Testis (tissue), 5 donors: Measurements from ENCODE around the gene SNX17. TPM values are rescaled to one million over a fixed set of nuclear protein-coding genes. Genes with fewer than 3 reads are reported as not detected.

Experiments used
- DNase-seq: peaks from one replicate; pipeline ENCODE4 v3.0.0-alpha.2; 2019
- H3K27ac ChIP-seq, 2 donors: fragments of 200-600 bp; sonication (generic); one replicate each; pipeline ENCODE4 v1.5.1; 2019
- H3K27me3 ChIP-seq: fragments of 200-600 bp; sonication (generic); one replicate; pipeline ENCODE4 v1.5.1; 2019
- H3K36me3 ChIP-seq: fragments of 200-600 bp; sonication (generic); one replicate; pipeline ENCODE4 v1.5.1; 2017; ENCODE audit warnings: low read depth; ENCODE audit errors: missing control alignments
- H3K4me1 ChIP-seq: fragments of 200-600 bp; sonication (generic); one replicate; pipeline ENCODE4 v1.5.1; 2019
- H3K4me3 ChIP-seq, 2 donors: fragments of 200-600 bp; sonication (generic); one replicate each; pipeline ENCODE4 v1.5.1; 2017 to 2019
- H3K9me3 ChIP-seq: fragments of 200-600 bp; sonication (generic); one replicate; pipeline ENCODE4 v1.5.1; 2017
- POLR2A ChIP-seq: fragments of 450-650 bp; IDR thresholded peaks from one replicate; pipeline ENCODE4 v1.6.1; 2017; ENCODE audit warnings: antibody characterized with exemption, mild to moderate bottlenecking, moderate library complexity
- WGBS, 2 donors: methylation state at CpG; one replicate each; pipeline ENCODE4 v1.1.5; 2018; 5-methylcytosine and 5-hydroxymethylcytosine counted together
- intact Hi-C: fragments of 100-400 bp; cut with DNase I; formaldehyde crosslinking; loops from one replicate; pipeline ENCODE4 v1.15.1; 2023; ENCODE audit warnings: low total_unique reads
- long read RNA-seq, 2 donors: transcript quantifications; one replicate each; lab custom pipeline, GENCODE V29; 2026
- polyA plus RNA-seq: library from polyadenylated mRNA; stranded (reverse); fragments of 350-450 nt; fragmentation: Illumina TruSeq; extraction: RNeasy Lipid Tissue Mini Kit (QIAGEN cat#74804); gene quantifications from one replicate; pipeline ENCODE4 v1.2.3, GENCODE V29; 2014; ENCODE audit warnings: low read depth, low replicate concordance; ENCODE audit not compliant: insufficient read depth
- total RNA-seq, 2 donors: library from RNA; depleted of rRNA; stranded (reverse); fragments of >200 nt; gene quantifications; one replicate each; pipeline ENCODE4 v1.2.3, GENCODE V29; 2016
- TF ChIP-seq, protein P1 (sequence below), 3 experiments: fragments of 450-650 bp in 2 of 3; fragments of 200-600 bp in 1 of 3; sonication (generic) in 1 of 3; IDR thresholded peaks; one replicate each; pipeline ENCODE4 v1.5.1; 2016 to 2019; ENCODE audit warnings: antibody characterized with exemption in 3 of 3, mild to moderate bottlenecking in 2 of 3, moderate library complexity in 1 of 3

Gene SNX17, protein sequence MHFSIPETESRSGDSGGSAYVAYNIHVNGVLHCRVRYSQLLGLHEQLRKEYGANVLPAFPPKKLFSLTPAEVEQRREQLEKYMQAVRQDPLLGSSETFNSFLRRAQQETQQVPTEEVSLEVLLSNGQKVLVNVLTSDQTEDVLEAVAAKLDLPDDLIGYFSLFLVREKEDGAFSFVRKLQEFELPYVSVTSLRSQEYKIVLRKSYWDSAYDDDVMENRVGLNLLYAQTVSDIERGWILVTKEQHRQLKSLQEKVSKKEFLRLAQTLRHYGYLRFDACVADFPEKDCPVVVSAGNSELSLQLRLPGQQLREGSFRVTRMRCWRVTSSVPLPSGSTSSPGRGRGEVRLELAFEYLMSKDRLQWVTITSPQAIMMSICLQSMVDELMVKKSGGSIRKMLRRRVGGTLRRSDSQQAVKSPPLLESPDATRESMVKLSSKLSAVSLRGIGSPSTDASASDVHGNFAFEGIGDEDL
- total RNA-seq (100 to 1,000 TPM in 1 of 2 donors, 10 to 100 TPM in 1; 79.3 to 104 TPM), polyA plus RNA-seq (96.5 TPM)
- long read RNA-seq, donor 1, transcript SNX17-201 (15 exons, 2,044 nt): major isoform, 56 of 77 reads
- long read RNA-seq, donor 1, partial matches to known transcripts: 20 of 77 reads
- long read RNA-seq, donor 1, other reads (novel, unspliced or antisense): 0 of 77 reads
- long read RNA-seq, donor 2, transcript SNX17-201 (15 exons, 2,044 nt): major isoform, 29 of 31 reads
- long read RNA-seq, donor 2, partial matches to known transcripts: 0 of 31 reads
- long read RNA-seq, donor 2, other reads (novel, unspliced or antisense): 0 of 31 reads

DNA sequence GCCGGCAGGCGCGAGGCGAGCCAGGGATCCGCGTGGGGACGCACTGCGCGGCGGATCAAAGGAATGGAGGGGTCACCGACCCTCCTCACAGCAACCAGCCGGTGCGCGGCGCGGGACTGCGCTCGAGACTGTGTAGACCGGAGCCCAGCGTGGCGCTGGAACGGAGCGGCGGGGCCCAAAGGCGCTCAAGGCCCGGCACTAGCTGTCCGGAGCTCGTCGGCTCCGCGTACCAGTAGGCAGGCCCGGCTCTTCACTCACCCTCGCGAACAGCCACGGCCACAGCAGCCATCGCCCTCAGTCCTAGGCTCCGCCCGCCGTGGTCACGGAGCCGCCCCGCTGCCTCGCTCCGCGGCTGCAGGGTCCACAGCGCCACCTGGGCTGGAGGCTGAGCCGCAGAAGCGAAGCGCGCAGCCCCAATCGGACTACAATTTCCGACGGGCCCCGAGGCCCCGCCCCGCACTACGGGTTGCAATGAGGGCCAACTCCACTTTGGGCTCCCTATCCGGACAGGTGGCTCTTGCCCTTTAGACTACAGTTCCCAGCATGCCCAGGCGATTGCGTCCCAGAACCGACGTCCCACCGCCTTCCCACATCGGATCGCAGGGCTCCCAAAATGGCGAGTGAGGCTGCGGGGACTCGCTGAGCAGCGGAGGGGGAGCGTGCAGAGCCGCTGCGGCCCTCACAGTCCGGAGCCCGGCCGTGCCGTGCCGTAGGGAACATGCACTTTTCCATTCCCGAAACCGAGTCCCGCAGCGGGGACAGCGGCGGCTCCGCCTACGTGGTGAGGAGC lies at the start of gene SNX17, which contains the start of gene EIF2B4:
SNX17 (plus strand) TSS at position 591 of the 790 bp plus-strand sequence; CDS start at position 719, 128 bp downstream.
EIF2B4 (minus strand) TSS at position 313 of the 790 bp plus-strand sequence; CDS start at position 289, 24 bp downstream.
- Histone ChIP-seq H3K27me3 (no peaks in the 10 kb centered on the region), H3K9me3 (no peaks in the 10 kb centered on the region), H3K4me1 (peaks cover 23% of the 10 kb centered on the region), H3K27ac (peak within 1 kb of the TSS; percentile 71 to 92), H3K4me3 (peak within 1 kb of the TSS; percentile 86 to 87), H3K36me3 (no peaks in the 10 kb centered on the region)
- intact Hi-C loops: no loop called here
- WGBS, 2 donors: 0% methylated on average over 85 of the region's 85 CpGs; no CpG with 5 or more reads in 1 of the 2 donors
- TF ChIP-seq POLR2A: peak; percentile 14
- TF ChIP-seq, protein P1, sequence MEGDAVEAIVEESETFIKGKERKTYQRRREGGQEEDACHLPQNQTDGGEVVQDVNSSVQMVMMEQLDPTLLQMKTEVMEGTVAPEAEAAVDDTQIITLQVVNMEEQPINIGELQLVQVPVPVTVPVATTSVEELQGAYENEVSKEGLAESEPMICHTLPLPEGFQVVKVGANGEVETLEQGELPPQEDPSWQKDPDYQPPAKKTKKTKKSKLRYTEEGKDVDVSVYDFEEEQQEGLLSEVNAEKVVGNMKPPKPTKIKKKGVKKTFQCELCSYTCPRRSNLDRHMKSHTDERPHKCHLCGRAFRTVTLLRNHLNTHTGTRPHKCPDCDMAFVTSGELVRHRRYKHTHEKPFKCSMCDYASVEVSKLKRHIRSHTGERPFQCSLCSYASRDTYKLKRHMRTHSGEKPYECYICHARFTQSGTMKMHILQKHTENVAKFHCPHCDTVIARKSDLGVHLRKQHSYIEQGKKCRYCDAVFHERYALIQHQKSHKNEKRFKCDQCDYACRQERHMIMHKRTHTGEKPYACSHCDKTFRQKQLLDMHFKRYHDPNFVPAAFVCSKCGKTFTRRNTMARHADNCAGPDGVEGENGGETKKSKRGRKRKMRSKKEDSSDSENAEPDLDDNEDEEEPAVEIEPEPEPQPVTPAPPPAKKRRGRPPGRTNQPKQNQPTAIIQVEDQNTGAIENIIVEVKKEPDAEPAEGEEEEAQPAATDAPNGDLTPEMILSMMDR (IDR thresholded peaks at IDR 0.05): peak; percentile 57 to 77 (median 69)
- peak; percentile 99 for DNase-seq

DNA sequence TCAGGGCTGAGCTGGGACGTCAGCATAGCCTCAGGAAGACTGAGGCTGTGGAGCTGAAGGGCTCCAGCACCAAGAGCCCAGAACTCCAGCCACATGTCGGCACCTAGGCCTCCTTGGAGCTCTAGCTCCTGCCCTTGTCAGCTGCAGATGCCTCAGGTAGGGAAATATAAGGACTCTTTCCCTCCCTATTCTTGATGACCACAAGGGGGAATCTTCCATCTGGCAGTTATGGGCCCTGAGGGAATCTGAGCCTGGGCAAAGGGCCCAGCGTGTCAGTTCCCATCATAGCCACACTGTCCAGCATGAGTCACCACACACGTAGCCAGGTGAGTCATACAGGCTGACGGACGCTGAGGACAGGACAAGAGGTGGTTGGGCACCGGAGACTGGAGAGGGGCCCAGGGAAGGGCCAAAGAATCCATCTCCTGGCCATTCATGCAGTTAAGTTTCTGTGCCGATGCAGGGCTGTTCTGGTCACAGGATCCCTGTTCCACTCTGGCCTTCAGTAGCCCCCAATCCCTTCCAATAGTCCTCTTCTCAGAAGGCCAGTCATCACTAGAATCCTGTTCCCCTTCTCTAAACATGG lies 49.4 kb upstream of the SNX17 start:
- no peak overlapping the region for H3K4me3 ChIP-seq
- H3K36me3 ChIP-seq: no peaks in the 10 kb centered on the region
- no peak overlapping the region for H3K27ac ChIP-seq
- H3K9me3 ChIP-seq: no peaks in the 10 kb centered on the region
- intact Hi-C loops: no loop called here
- peaks cover 16% of the 10 kb centered on the region for H3K4me1 ChIP-seq
- no peaks in the 10 kb centered on the region for H3K27me3 ChIP-seq
- TF ChIP-seq, protein P1 (IDR thresholded peaks at IDR 0.05): peak; percentile 18 to 26 (median 20)
- no peak for TF ChIP-seq POLR2A
- 59 to 76% methylated on average over 8 of the region's 8 CpGs for WGBS, 2 donors
- peak; percentile 67 for DNase-seq

DNA sequence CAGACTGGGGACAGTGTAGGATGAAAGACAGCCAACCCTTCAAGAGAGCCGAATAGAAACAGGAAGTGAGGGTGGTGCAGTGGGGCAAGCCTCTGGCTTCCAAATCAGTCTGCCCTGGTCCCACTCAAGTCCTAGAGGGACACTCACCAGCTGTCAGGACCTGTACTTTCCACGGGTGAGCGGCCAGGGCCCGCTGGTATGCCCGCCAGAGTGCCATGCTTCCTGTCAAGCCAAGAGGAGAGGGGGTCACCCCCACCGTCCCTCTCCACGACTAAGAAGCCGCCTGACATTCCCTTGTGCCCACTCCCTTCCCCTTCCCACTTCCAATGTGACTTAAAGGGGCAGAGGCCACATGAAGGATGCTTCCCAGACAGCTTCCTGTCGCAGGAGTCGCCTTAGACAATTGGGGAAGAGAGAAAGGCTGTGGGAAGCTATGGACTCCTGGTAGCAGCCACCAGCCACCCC lies 48.1 kb upstream of the SNX17 start:
- intact Hi-C loops: no loop called here
- TF ChIP-seq, protein P1 (IDR thresholded peaks at IDR 0.05): no peak
- no peak for TF ChIP-seq POLR2A
- no peak for DNase-seq
- WGBS, 2 donors: 1 to 2% methylated on average over 10 of the region's 10 CpGs
- Histone ChIP-seq H3K27me3 (no peaks in the 10 kb centered on the region), H3K27ac (peak overlapping the region; percentile 76 to 93), H3K4me3 (peak overlapping the region; percentile 78 to 79), H3K9me3 (no peaks in the 10 kb centered on the region), H3K4me1 (peaks cover 16% of the 10 kb centered on the region), H3K36me3 (no peaks in the 10 kb centered on the region)
